ENCODE data around the gene ZNF280D.

The ZNF280D gene

GRCh38 chr15:56729561-56729960 lies 3.7 kb downstream of the ZNF280D start:
- no peak for DNase-seq
- TF ChIP-seq CTCF (IDR thresholded peaks at IDR 0.05; ENCODE audit: low read depth, low read length, missing control alignments) = no peak
- no peaks in the 10 kb centered on the region for H3K27me3 ChIP-seq (replicated peaks)
- H3K36me3 ChIP-seq (replicated peaks) = no peaks in the 10 kb centered on the region
- in situ Hi-C loops (cut with HindIII; ENCODE audit: low pct_ligation_motif_present, low sequenced_read_pairs) = no loop called here
- no peak overlapping the region for H3K4me3 ChIP-seq (ENCODE audit: low read depth, low read length)
- H3K27ac ChIP-seq = no peak overlapping the region

GRCh38 chr15:56725386-56725785 lies 7.9 kb downstream of the ZNF280D start:
- DNase-seq = no peak
- no peak for TF ChIP-seq CTCF (IDR thresholded peaks at IDR 0.05; ENCODE audit: low read depth, low read length, missing control alignments)
- Histone ChIP-seq H3K36me3 (replicated peaks) (peaks cover 3% of the 10 kb centered on the region), H3K27me3 (replicated peaks) (no peaks in the 10 kb centered on the region), H3K4me3 (ENCODE audit: low read depth, low read length) (no peak overlapping the region), H3K27ac (no peak overlapping the region)
- in situ Hi-C loops (cut with HindIII; ENCODE audit: low pct_ligation_motif_present, low sequenced_read_pairs) = no loop called here

- in situ Hi-C loops (cut with HindIII; ENCODE audit: low pct_ligation_motif_present, low sequenced_read_pairs) = no loop called here
- Histone ChIP-seq H3K27ac (no peak overlapping the region), H3K4me3 (ENCODE audit: low read depth, low read length) (no peak overlapping the region), H3K36me3 (replicated peaks) (peaks cover 3% of the 10 kb centered on the region), H3K27me3 (replicated peaks) (no peaks in the 10 kb centered on the region)
- no peak for DNase-seq
- no peak for TF ChIP-seq CTCF (IDR thresholded peaks at IDR 0.05; ENCODE audit: low read depth, low read length, missing control alignments)
Observed at GRCh38 chr15:56724232-56724631, 9.1 kb downstream of the ZNF280D start.

GRCh38 chr15:56723787-56724186 lies 9.5 kb downstream of the ZNF280D start:
- no peaks in the 10 kb centered on the region for H3K27me3 ChIP-seq (replicated peaks)
- in situ Hi-C loops (cut with HindIII; ENCODE audit: low pct_ligation_motif_present, low sequenced_read_pairs) = no loop called here
- no peak overlapping the region for H3K4me3 ChIP-seq (ENCODE audit: low read depth, low read length)
- no peak overlapping the region for H3K27ac ChIP-seq
- peaks cover 3% of the 10 kb centered on the region for H3K36me3 ChIP-seq (replicated peaks)
- TF ChIP-seq CTCF (IDR thresholded peaks at IDR 0.05; ENCODE audit: low read depth, low read length, missing control alignments) = no peak
- no peak for DNase-seq

GRCh38 chr15:56719774-56720555 lies 13.3 kb downstream of the ZNF280D start:
- Histone ChIP-seq H3K27me3 (replicated peaks) (no peaks in the 10 kb centered on the region), H3K36me3 (replicated peaks) (peaks cover 3% of the 10 kb centered on the region), H3K4me3 (ENCODE audit: low read depth, low read length) (no peak overlapping the region), H3K27ac (no peak overlapping the region)
- in situ Hi-C loops (cut with HindIII; ENCODE audit: low pct_ligation_motif_present, low sequenced_read_pairs) = no loop called here
- DNase-seq = no peak
- no peak for TF ChIP-seq CTCF (IDR thresholded peaks at IDR 0.05; ENCODE audit: low read depth, low read length, missing control alignments)
